ENCODE measurements around the gene ANKRD40.
A peak's percentile ranks its signal among the peaks of the same experiment; 100 is the strongest.
"Not testable (repeated sequence)": the region's sequence is repeated elsewhere in the genome, so short reads cannot be mapped to it uniquely, and the experiment has no call there.

The ANKRD40 gene

DNA sequence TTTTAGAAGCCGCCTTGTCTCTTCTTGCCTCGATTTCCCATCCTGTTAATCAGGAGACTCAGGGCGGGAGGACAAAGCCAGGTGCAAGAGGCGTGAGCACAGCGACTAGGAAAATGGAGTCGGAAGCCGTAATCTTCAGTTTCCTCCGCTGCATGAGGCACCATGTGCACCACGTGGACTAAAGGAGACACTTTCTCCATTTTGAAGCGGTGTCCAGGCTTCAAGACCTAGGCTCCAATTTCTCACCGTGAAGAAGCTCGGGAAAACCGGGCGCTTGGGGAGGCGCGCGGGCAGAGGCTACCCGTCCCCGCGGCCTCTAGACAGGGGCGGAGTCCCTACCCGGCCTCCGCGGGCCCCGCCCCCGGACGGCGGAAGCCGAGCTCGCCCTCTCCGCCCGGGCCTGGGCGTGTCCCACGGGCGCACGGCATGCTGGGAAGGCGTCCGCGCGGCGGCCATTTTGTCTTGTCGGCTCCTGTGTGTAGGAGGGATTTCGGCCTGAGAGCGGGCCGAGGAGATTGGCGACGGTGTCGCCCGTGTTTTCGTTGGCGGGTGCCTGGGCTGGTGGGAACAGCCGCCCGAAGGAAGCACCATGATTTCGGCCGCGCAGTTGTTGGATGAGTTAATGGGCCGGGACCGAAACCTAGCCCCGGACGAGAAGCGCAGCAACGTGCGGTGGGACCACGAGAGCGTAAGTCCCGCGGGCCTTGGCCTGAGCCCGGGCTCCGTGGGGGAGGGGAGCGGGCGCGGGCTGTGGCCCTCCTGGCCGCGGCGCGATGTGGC is 11.6 kb upstream of the ANKRD40 start, which contains the start of gene LUC7L3:
Gene LUC7L3 (plus strand): TSS at position 460 of the 780 bp plus-strand sequence. CDS start 130 bp downstream, at position 590.
- Histone ChIP-seq H3K9me3 (no peaks in the 10 kb centered on the region), H3K27ac (peak within 1 kb of the TSS; percentile 91), H3K4me3 (ENCODE audit: low read depth in 1 of 2, low read length in 1 of 2) (peak within 1 kb of the TSS; percentile 87 to 88), H3K36me3 (no peaks in the 10 kb centered on the region), H3K4me1 (ENCODE audit: control insufficient read depth in 1 of 2, insufficient read depth in 1 of 2, low read depth in 1 of 2, low read length in 1 of 2) (peaks cover 43 to 52% of the 10 kb centered on the region in 2 experiments), H3K27me3 (no peaks in the 10 kb centered on the region)
- TF ChIP-seq, protein P1, sequence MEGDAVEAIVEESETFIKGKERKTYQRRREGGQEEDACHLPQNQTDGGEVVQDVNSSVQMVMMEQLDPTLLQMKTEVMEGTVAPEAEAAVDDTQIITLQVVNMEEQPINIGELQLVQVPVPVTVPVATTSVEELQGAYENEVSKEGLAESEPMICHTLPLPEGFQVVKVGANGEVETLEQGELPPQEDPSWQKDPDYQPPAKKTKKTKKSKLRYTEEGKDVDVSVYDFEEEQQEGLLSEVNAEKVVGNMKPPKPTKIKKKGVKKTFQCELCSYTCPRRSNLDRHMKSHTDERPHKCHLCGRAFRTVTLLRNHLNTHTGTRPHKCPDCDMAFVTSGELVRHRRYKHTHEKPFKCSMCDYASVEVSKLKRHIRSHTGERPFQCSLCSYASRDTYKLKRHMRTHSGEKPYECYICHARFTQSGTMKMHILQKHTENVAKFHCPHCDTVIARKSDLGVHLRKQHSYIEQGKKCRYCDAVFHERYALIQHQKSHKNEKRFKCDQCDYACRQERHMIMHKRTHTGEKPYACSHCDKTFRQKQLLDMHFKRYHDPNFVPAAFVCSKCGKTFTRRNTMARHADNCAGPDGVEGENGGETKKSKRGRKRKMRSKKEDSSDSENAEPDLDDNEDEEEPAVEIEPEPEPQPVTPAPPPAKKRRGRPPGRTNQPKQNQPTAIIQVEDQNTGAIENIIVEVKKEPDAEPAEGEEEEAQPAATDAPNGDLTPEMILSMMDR (IDR thresholded peaks at IDR 0.05): peak; percentile 10

DNA sequence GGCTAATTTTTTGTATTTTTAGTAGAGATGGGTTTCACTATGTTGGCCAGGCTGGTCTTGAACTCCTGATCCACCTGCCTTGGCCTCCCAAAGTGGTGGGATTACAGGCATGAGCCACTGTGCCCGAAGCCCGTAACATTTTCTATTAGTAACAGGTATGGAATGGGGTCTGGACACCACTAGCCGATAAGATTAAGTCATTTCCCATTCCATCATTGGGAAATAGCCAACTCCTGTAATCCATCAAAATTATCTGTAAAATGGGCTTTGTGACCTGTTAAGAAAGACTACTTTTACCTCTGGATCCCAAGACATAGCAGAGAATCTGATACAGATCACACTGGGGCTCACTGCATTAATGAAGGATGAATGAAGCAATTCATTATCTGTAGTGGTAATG is 7.8 kb upstream of the ANKRD40 start:
- H3K27ac ChIP-seq: no peak overlapping the region
- H3K4me3 ChIP-seq (ENCODE audit: low read depth in 1 of 2, low read length in 1 of 2): no peak overlapping the region
- TF ChIP-seq, protein P1 (IDR thresholded peaks at IDR 0.05): no peak
- H3K36me3 ChIP-seq: no peaks in the 10 kb centered on the region
- no peaks in the 10 kb centered on the region for H3K27me3 ChIP-seq
- H3K9me3 ChIP-seq: no peaks in the 10 kb centered on the region
- H3K4me1 ChIP-seq (ENCODE audit: control insufficient read depth in 1 of 2, insufficient read depth in 1 of 2, low read depth in 1 of 2, low read length in 1 of 2): peaks cover 24 to 27% of the 10 kb centered on the region in 2 experiments

DNA sequence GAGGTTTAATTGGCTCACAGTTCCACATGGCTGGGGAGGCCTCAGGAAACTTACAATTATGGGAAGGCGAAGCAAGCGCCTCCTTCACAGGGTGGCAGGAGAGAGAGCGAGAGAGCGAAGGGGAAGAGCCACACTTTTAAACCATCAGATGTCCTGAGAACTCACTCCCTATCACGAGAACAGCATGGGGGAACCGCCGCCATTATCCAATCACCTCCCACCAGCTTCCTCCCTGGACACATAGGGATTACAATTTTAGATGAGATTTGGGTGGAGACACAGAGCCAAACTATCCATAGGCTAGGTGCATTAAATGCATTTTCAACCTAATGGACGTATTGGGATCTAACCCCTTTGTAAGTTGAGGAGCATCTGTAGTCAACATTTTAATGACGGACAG is 4.9 kb upstream of the ANKRD40 start:
- no peaks in the 10 kb centered on the region for H3K9me3 ChIP-seq
- no peak overlapping the region for H3K27ac ChIP-seq
- TF ChIP-seq, protein P1 (IDR thresholded peaks at IDR 0.05): no peak
- no peaks in the 10 kb centered on the region for H3K36me3 ChIP-seq
- peaks cover 29 to 30% of the 10 kb centered on the region in 2 experiments for H3K4me1 ChIP-seq (ENCODE audit: control insufficient read depth in 1 of 2, insufficient read depth in 1 of 2, low read depth in 1 of 2, low read length in 1 of 2)
- no peak overlapping the region for H3K4me3 ChIP-seq (ENCODE audit: low read depth in 1 of 2, low read length in 1 of 2)
- H3K27me3 ChIP-seq: no peaks in the 10 kb centered on the region

DNA sequence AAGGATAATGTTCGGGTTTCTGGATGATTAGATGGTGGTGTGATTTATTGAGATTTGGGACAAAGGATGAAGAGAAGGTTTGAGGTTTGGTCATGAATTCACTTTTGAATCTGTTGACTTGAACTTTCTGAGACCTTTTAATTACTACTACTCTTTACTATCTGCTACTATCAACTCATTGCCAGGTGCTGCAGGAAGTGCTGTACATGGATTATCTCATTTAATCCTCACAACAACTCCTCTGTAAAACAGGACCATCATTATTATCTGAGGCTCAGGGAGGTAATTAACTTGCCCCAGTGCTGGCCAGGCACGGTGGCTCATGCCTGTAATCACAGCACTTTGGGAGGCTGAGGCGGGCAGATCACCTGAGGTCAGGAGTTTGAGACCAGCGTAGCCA is 2.9 kb upstream of the ANKRD40 start:
- no peak overlapping the region for H3K4me3 ChIP-seq (ENCODE audit: low read depth in 1 of 2, low read length in 1 of 2)
- H3K27me3 ChIP-seq: no peaks in the 10 kb centered on the region
- H3K9me3 ChIP-seq: no peaks in the 10 kb centered on the region
- no peaks in the 10 kb centered on the region for H3K36me3 ChIP-seq
- no peak overlapping the region for H3K27ac ChIP-seq
- peaks cover 22 to 23% of the 10 kb centered on the region in 2 experiments for H3K4me1 ChIP-seq (ENCODE audit: control insufficient read depth in 1 of 2, insufficient read depth in 1 of 2, low read depth in 1 of 2, low read length in 1 of 2)
- TF ChIP-seq, protein P1 (IDR thresholded peaks at IDR 0.05): no peak

DNA sequence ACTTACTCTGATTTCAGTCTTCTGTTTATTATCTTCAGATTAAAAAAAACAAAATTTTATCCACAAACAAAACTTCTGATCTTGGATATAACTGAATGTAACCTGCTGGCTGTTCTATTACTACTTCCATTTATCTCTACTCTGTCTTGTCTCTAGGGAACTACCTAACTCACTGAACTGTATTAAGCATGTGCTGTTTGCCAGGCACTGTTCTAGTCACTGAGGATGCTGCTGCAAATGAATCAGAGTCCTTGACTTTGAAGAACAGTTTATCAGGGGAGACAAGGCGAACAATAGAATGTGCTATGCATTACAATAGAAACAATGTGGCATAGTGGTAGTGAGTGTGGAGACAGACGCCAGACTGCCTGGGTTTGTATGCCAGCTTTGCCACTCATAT is 2.3 kb upstream of the ANKRD40 start:
- TF ChIP-seq, protein P1 (IDR thresholded peaks at IDR 0.05): no peak
- H3K36me3 ChIP-seq: no peaks in the 10 kb centered on the region
- H3K9me3 ChIP-seq: no peaks in the 10 kb centered on the region
- H3K4me3 ChIP-seq (ENCODE audit: low read depth in 1 of 2, low read length in 1 of 2): no peak overlapping the region
- H3K4me1 ChIP-seq (ENCODE audit: control insufficient read depth in 1 of 2, insufficient read depth in 1 of 2, low read depth in 1 of 2, low read length in 1 of 2): peaks cover 22% of the 10 kb centered on the region in 2 experiments
- H3K27ac ChIP-seq: no peak overlapping the region
- no peaks in the 10 kb centered on the region for H3K27me3 ChIP-seq

DNA sequence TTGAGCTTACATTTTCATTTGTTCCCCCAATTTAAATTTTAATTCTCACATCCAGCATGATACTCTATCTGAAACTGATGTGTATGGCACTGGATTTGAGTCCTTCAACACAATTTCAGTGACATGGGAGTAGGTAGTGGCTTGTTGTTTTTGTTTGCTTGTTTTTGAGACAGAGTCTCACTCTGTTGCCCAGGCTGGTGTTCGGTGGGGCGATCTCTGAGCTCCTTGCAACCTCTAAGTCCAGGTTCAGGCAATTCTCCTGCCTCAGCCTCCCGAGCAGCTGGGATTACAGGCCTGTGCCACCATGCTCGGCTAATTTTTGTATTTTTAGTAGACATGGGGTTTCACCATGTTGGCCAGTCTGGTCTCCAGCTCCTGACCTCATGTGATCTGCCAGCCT is 1.3 kb upstream of the ANKRD40 start:
- not testable (repeated sequence) for H3K4me3 ChIP-seq (ENCODE audit: low read depth in 1 of 2, low read length in 1 of 2)
- H3K4me1 ChIP-seq (ENCODE audit: control insufficient read depth in 1 of 2, insufficient read depth in 1 of 2, low read depth in 1 of 2, low read length in 1 of 2): peaks cover 22% of the 10 kb centered on the region in 2 experiments

More for the DNA sequence above, 1.3 kb upstream of the ANKRD40 start:
- H3K36me3 ChIP-seq, H3K9me3 ChIP-seq, H3K27me3 ChIP-seq: not testable (repeated sequence)
- H3K27ac ChIP-seq: peak overlapping the region; percentile 89
